GM18907 (cell line): ENCODE results near the gene MRGPRD.

Experiments
- ATAC-seq: cut with Tn5 transposase; IDR thresholded peaks from one replicate; pipeline ENCODE4 v1.9.1; 2021; ENCODE audit warnings: mild to moderate bottlenecking, moderate library complexity; ENCODE audit not compliant: unreplicated experiment

Gene MRGPRD

GRCh38 chr11:68980776-68981065, at the start of gene MRGPRD:
MRGPRD (minus strand) TSS chr11:68980986; CDS start chr11:68980986, 0 bp downstream.
- ATAC-seq = no peak

GRCh38 chr11:69030301-69030700, 49.5 kb upstream of the MRGPRD start:
- no peak for ATAC-seq

- ATAC-seq = no peak
These were observed 47.1 kb upstream of the MRGPRD start for GRCh38 chr11:69027704-69028372.

GRCh38 chr11:69024509-69024908, 43.7 kb upstream of the MRGPRD start:
- no peak for ATAC-seq

- no peak for ATAC-seq
These were observed 41.5 kb upstream of the MRGPRD start for GRCh38 chr11:69022260-69022659.

- no peak for ATAC-seq
These were observed 38.1 kb upstream of the MRGPRD start for GRCh38 chr11:69018924-69019323.

GRCh38 chr11:69017951-69018350, 37.2 kb upstream of the MRGPRD start:
- ATAC-seq = no peak

GRCh38 chr11:69014898-69015549, 34.2 kb upstream of the MRGPRD start:
- no peak for ATAC-seq

GRCh38 chr11:69014084-69014851, 33.5 kb upstream of the MRGPRD start:
- ATAC-seq = no peak

- ATAC-seq = no peak
These were observed 32.5 kb upstream of the MRGPRD start, which contains the start of gene MRGPRF for GRCh38 chr11:69013009-69013951. MRGPRF (minus strand) TSS chr11:69013246; CDS start chr11:69009901, 3,345 bp downstream.

- no peak for ATAC-seq
These were observed 31.6 kb upstream of the MRGPRD start for GRCh38 chr11:69012092-69013008.

GRCh38 chr11:69011624-69012091, 30.9 kb upstream of the MRGPRD start:
- no peak for ATAC-seq

- ATAC-seq = no peak
These were observed 30.3 kb upstream of the MRGPRD start for GRCh38 chr11:69010964-69011623.

- ATAC-seq = no peak
These were observed 29.6 kb upstream of the MRGPRD start for GRCh38 chr11:69010361-69010891.

GRCh38 chr11:69009441-69010211, 28.8 kb upstream of the MRGPRD start:
- no peak for ATAC-seq

- no peak for ATAC-seq
These were observed 28.1 kb upstream of the MRGPRD start for GRCh38 chr11:69008737-69009440.

- ATAC-seq = no peak
These were observed 27.2 kb upstream of the MRGPRD start for GRCh38 chr11:69007975-69008381.
